ENCODE measurements around the gene NOX5. TPM values are rescaled to one million over a fixed set of nuclear protein-coding genes. Genes with fewer than 3 reads are reported as not detected.

NOX5 gene
- total and polyA plus RNA-seq, 2 of the 13 experiments (the other 11 are each of a cell fraction or from before 2014, with no cell fraction given) = not detected

DNA sequence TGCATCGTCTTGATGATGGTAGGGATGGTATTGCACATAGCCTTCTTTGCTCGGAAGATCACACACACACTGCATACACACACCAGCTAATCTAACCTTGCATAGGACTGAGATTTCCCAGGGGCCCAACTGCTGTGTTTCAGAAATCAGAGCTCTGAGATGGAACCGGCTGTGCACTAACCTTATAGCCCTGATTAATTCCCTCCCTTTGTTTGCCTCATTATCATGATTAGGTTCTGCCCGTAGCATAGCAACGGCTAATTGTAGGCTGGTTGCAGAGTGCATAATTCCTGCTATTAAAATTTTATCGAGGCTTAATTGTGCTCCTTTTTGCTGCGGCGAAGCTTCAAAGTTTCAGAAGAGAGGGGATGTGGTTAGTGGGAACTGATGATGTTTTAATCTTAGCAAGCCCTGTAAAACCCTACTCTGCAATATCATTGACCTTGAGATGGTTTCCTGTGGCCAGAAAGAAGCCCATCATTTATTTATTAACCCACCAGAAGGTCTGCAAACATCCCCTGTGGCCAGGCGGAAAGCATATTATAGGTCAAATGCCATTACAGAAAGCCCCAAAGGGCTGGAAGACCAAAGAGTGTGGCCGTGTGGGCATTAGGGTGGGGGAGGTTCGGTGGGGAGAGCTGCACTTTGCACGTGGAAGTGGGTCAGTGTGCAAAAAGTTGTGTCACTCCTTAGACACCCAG, 89.7 kb downstream of the NOX5 start (continued):
- peak; percentile 50; the same call in 1 of the 2 replicates for TF ChIP-seq RXRB (CRISPR knock-in tag; IDR thresholded peaks at IDR 0.05; ENCODE audit: borderline replicate concordance)
- TF ChIP-seq HNF4A (CRISPR knock-in tag; IDR thresholded peaks at IDR 0.05) = peak; percentile 51
- TF ChIP-seq CBX2 (IDR thresholded peaks at IDR 0.05; ENCODE audit: low read depth, low read length) = no peak
- no peak for TF ChIP-seq CBX2 (CRISPR knock-in tag; IDR thresholded peaks at IDR 0.05; ENCODE audit: low read depth)
- TF ChIP-seq, protein P1, sequence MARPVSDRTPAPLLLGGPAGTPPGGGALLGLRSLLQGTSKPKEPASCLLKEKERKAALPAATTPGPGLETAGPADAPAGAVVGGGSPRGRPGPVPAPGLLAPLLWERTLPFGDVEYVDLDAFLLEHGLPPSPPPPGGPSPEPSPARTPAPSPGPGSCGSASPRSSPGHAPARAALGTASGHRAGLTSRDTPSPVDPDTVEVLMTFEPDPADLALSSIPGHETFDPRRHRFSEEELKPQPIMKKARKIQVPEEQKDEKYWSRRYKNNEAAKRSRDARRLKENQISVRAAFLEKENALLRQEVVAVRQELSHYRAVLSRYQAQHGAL (CRISPR knock-in tag; IDR thresholded peaks at IDR 0.05; ENCODE audit: not compliant biosample characterization) = no peak
- TF ChIP-seq, protein P2, sequence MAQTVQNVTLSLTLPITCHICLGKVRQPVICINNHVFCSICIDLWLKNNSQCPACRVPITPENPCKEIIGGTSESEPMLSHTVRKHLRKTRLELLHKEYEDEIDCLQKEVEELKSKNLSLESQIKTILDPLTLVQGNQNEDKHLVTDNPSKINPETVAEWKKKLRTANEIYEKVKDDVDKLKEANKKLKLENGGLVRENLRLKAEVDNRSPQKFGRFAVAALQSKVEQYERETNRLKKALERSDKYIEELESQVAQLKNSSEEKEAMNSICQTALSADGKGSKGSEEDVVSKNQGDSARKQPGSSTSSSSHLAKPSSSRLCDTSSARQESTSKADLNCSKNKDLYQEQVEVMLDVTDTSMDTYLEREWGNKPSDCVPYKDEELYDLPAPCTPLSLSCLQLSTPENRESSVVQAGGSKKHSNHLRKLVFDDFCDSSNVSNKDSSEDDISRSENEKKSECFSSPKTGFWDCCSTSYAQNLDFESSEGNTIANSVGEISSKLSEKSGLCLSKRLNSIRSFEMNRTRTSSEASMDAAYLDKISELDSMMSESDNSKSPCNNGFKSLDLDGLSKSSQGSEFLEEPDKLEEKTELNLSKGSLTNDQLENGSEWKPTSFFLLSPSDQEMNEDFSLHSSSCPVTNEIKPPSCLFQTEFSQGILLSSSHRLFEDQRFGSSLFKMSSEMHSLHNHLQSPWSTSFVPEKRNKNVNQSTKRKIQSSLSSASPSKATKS (CRISPR knock-in tag; IDR thresholded peaks at IDR 0.05) = no peak
- TF ChIP-seq RARA (CRISPR knock-in tag; IDR thresholded peaks at IDR 0.05) = peak; percentile 53
- no peak for TF ChIP-seq ZBTB20 (CRISPR knock-in tag; IDR thresholded peaks at IDR 0.05; ENCODE audit: borderline replicate concordance, low read depth)
- TF ChIP-seq POGZ (CRISPR knock-in tag; IDR thresholded peaks at IDR 0.05) = no peak
- no peak for TF ChIP-seq FOXP1 (IDR thresholded peaks at IDR 0.05)
- no peak for TF ChIP-seq FOXP1 (CRISPR knock-in tag; IDR thresholded peaks at IDR 0.05)
- TF ChIP-seq, protein P3, sequence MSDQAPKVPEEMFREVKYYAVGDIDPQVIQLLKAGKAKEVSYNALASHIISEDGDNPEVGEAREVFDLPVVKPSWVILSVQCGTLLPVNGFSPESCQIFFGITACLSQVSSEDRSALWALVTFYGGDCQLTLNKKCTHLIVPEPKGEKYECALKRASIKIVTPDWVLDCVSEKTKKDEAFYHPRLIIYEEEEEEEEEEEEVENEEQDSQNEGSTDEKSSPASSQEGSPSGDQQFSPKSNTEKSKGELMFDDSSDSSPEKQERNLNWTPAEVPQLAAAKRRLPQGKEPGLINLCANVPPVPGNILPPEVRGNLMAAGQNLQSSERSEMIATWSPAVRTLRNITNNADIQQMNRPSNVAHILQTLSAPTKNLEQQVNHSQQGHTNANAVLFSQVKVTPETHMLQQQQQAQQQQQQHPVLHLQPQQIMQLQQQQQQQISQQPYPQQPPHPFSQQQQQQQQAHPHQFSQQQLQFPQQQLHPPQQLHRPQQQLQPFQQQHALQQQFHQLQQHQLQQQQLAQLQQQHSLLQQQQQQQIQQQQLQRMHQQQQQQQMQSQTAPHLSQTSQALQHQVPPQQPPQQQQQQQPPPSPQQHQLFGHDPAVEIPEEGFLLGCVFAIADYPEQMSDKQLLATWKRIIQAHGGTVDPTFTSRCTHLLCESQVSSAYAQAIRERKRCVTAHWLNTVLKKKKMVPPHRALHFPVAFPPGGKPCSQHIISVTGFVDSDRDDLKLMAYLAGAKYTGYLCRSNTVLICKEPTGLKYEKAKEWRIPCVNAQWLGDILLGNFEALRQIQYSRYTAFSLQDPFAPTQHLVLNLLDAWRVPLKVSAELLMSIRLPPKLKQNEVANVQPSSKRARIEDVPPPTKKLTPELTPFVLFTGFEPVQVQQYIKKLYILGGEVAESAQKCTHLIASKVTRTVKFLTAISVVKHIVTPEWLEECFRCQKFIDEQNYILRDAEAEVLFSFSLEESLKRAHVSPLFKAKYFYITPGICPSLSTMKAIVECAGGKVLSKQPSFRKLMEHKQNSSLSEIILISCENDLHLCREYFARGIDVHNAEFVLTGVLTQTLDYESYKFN (CRISPR knock-in tag; conservative IDR thresholded peaks at IDR 0.05) = peak; percentile 66
- no peak for TF ChIP-seq KLF12 (CRISPR knock-in tag; IDR thresholded peaks at IDR 0.05; ENCODE audit: borderline replicate concordance)
- TF ChIP-seq JUN (CRISPR knock-in tag; IDR thresholded peaks at IDR 0.05) = no peak
- TF ChIP-seq DDIT3 (CRISPR knock-in tag; IDR thresholded peaks at IDR 0.05) = no peak
- TF ChIP-seq ZSCAN20 (CRISPR knock-in tag; IDR thresholded peaks at IDR 0.05; ENCODE audit: borderline replicate concordance) = no peak
- TF ChIP-seq ZNF772 (CRISPR knock-in tag; IDR thresholded peaks at IDR 0.05) = no peak
- TF ChIP-seq U2AF2 (IDR thresholded peaks at IDR 0.05; ENCODE audit: low read depth, low read length) = no peak
- no peak for TF ChIP-seq XRCC5 (optimal IDR thresholded peaks at IDR 0.05; ENCODE audit: low read length)
- TF ChIP-seq MEIS2 (CRISPR knock-in tag; IDR thresholded peaks at IDR 0.05) = no peak
